Breast epithelium (tissue), 4 donors: Measurements from ENCODE around the gene SNTG2. TPM values are rescaled to one million over a fixed set of nuclear protein-coding genes. Genes with fewer than 3 reads are reported as not detected.
"Not testable (repeated sequence)": the region's sequence is repeated elsewhere in the genome, so short reads cannot be mapped to it uniquely, and the experiment has no call there.

Experiments used
- DNase-seq, 2 donors: peaks; one replicate each; pipeline ENCODE4 v3.0.0-alpha.2; 2019; ENCODE audit warnings: low spot score in 2 of 2
- H3K27ac ChIP-seq, 2 donors: fragments of 200-600 bp; sonication (generic) in 1 of 2; one replicate each; pipeline ENCODE4 v1.5.1; 2016 to 2019; ENCODE audit warnings: mild to moderate bottlenecking in 1 of 2
- H3K27me3 ChIP-seq, 2 donors: fragments of 200-600 bp; sonication (generic) in 1 of 2; one replicate each; pipeline versions ENCODE4 v1.5.1 to v1.6.0; 2017 to 2019; ENCODE audit warnings: control low read depth in 1 of 2, mild to moderate bottlenecking in 1 of 2
- H3K36me3 ChIP-seq: fragments of 200-600 bp; one replicate; pipeline ENCODE4 v1.5.1; 2019
- H3K4me1 ChIP-seq, 2 donors: fragments of 200-600 bp; sonication (generic); one replicate each; pipeline ENCODE4 v1.5.1; 2016 to 2019; ENCODE audit warnings: control low read depth in 1 of 2
- H3K4me3 ChIP-seq, 3 donors: fragments of 200-600 bp; sonication (generic); 1 replicate in 2 of 3; 2 replicates in 1 of 3; pipeline ENCODE4 v1.5.1; 2016 to 2019; ENCODE audit warnings: mild to moderate bottlenecking in 3 of 3, moderate library complexity in 2 of 3
- H3K9me3 ChIP-seq, 2 donors: fragments of 200-600 bp; sonication (generic) in 1 of 2; one replicate each; pipeline ENCODE4 v1.5.1; 2016 to 2019; ENCODE audit warnings: control low read depth in 1 of 2
- CTCF ChIP-seq, 3 donors: fragments of 450-650 bp; IDR thresholded peaks; one replicate each; pipeline ENCODE4 v1.5.1; 2016 to 2017; ENCODE audit warnings: antibody characterized with exemption in 3 of 3, mild to moderate bottlenecking in 3 of 3, moderate library complexity in 3 of 3
- POLR2A ChIP-seq: fragments of 450-650 bp; IDR thresholded peaks from one replicate; pipeline ENCODE4 v1.6.1; 2016; ENCODE audit warnings: antibody characterized with exemption, mild to moderate bottlenecking, moderate library complexity
- POLR2AphosphoS5 ChIP-seq, 3 donors: sonication (generic); formaldehyde crosslinking; IDR thresholded peaks; one replicate each; pipeline ENCODE4 v1.6.1; 2017; ENCODE audit warnings: antibody characterized with exemption in 3 of 3
- intact Hi-C: fragments of 100-400 bp; cut with DNase I; formaldehyde crosslinking; loops from one replicate; pipeline ENCODE4 v1.15.1; 2023; ENCODE audit warnings: low total_unique reads
- total RNA-seq, 3 donors: library from RNA; depleted of rRNA; stranded (reverse); fragments of >200 nt; gene quantifications; one replicate each; pipeline ENCODE4 v1.1.0, GENCODE V29; 2016

Gene SNTG2
- total RNA-seq, 3 donors from 2014 or later, result 4.6 to 7.4 (median 6.0) TPM

GRCh38 chr2:1091895-1092585 is 141.4 kb downstream of the SNTG2 start:
- Histone ChIP-seq H3K27ac (no peak overlapping the region), H3K9me3 (no peaks in the 10 kb centered on the region), H3K4me3 (no peak overlapping the region), H3K4me1 (no peaks in the 10 kb centered on the region), H3K27me3 (no peaks in the 10 kb centered on the region), H3K36me3 (no peaks in the 10 kb centered on the region)
- TF ChIP-seq POLR2A, result no peak
- TF ChIP-seq CTCF (IDR thresholded peaks at IDR 0.05), result no peak
- TF ChIP-seq POLR2AphosphoS5 (IDR thresholded peaks at IDR 0.05), result no peak
- no peak for DNase-seq
- intact Hi-C loops, result no loop called here

- H3K4me1 ChIP-seq, H3K4me3 ChIP-seq, H3K27me3 ChIP-seq, intact Hi-C loops, H3K36me3 ChIP-seq, H3K9me3 ChIP-seq, DNase-seq: not testable (repeated sequence)
- peak overlapping the region in 1 of 2 donors; percentile 1 for H3K27ac ChIP-seq
Observed at GRCh38 chr2:1093668-1094067, 143.0 kb downstream of the SNTG2 start.

- no peak for DNase-seq
- intact Hi-C loops, result no loop called here
- Histone ChIP-seq H3K27me3 (no peaks in the 10 kb centered on the region), H3K9me3 (no peaks in the 10 kb centered on the region), H3K4me3 (no peak overlapping the region), H3K4me1 (no peaks in the 10 kb centered on the region), H3K27ac (no peak overlapping the region), H3K36me3 (no peaks in the 10 kb centered on the region)
- no peak for TF ChIP-seq CTCF (IDR thresholded peaks at IDR 0.05)
- no peak for TF ChIP-seq POLR2A
Observed at GRCh38 chr2:1097101-1097500, 146.5 kb downstream of the SNTG2 start.

GRCh38 chr2:1099418-1099817 is 148.8 kb downstream of the SNTG2 start:
- H3K4me3 ChIP-seq, result no peak overlapping the region
- H3K27ac ChIP-seq, result no peak overlapping the region
- H3K36me3 ChIP-seq, result no peaks in the 10 kb centered on the region
- no peak for DNase-seq
- intact Hi-C loops, result no loop called here
- no peaks in the 10 kb centered on the region for H3K9me3 ChIP-seq
- no peaks in the 10 kb centered on the region for H3K27me3 ChIP-seq
- no peaks in the 10 kb centered on the region for H3K4me1 ChIP-seq
- TF ChIP-seq CTCF (IDR thresholded peaks at IDR 0.05) (no peak), POLR2A (no peak), POLR2AphosphoS5 (IDR thresholded peaks at IDR 0.05) (no peak)

GRCh38 chr2:1101011-1101782 is 150.5 kb downstream of the SNTG2 start:
- intact Hi-C loops, result no loop called here
- Histone ChIP-seq H3K4me1 (no peaks in the 10 kb centered on the region), H3K27ac (no peak overlapping the region), H3K36me3 (no peaks in the 10 kb centered on the region), H3K9me3 (no peaks in the 10 kb centered on the region), H3K27me3 (no peaks in the 10 kb centered on the region), H3K4me3 (no peak overlapping the region)
- no peak for DNase-seq
- TF ChIP-seq POLR2AphosphoS5 (IDR thresholded peaks at IDR 0.05) (no peak), POLR2A (no peak), CTCF (IDR thresholded peaks at IDR 0.05) (no peak)
